Astrocyte (in vitro differentiated cells and primary cell): ENCODE data around the gene ST6GALNAC3. TPM values are rescaled to one million over a fixed set of nuclear protein-coding genes. Genes with fewer than 3 reads are reported as not detected.

Experiments
- DNase-seq: peaks from one replicate; pipeline ENCODE4 v3.0.0-alpha.2; 2010; ENCODE audit warnings: low read depth
- FAIRE-seq: peaks from 2 replicates; lab custom pipeline; 2011; peaks lifted over from hg19 to GRCh38; lab: Jason Lieb, UNC
- H2AFZ ChIP-seq: 2 replicates; pipeline ENCODE4 v1.6.0; 2012; ENCODE audit warnings: low read depth, low read length, inconsistent platforms
- H3K27ac ChIP-seq: 2 replicates; pipeline ENCODE4 v1.5.1; 2011; ENCODE audit warnings: low read depth, low read length, inconsistent platforms
- H3K27me3 ChIP-seq: 2 replicates; pipeline ENCODE4 v1.6.0; 2011; ENCODE audit warnings: low read length, inconsistent platforms; ENCODE audit not compliant: insufficient read depth
- H3K36me3 ChIP-seq: 2 replicates; pipeline ENCODE4 v1.5.1; 2011; ENCODE audit warnings: low read length, inconsistent platforms; ENCODE audit not compliant: insufficient read depth
- H3K4me1 ChIP-seq: 2 replicates; pipeline ENCODE4 v1.5.1; 2011; ENCODE audit warnings: low read length, inconsistent platforms; ENCODE audit not compliant: insufficient read depth
- H3K4me2 ChIP-seq: 2 replicates; pipeline ENCODE4 v1.6.0; 2012; ENCODE audit warnings: low read length, inconsistent platforms
- H3K4me3 ChIP-seq: 2 replicates; pipeline ENCODE4 v1.5.1; 2011; ENCODE audit warnings: low read depth, mild to moderate bottlenecking, low read length, inconsistent platforms; ENCODE audit not compliant: insufficient read depth
- H3K79me2 ChIP-seq: 2 replicates; pipeline ENCODE4 v1.6.0; 2012; ENCODE audit warnings: mild to moderate bottlenecking, low read length, inconsistent platforms; ENCODE audit not compliant: insufficient read depth
- H3K9ac ChIP-seq: 2 replicates; pipeline ENCODE4 v1.6.0; 2012; ENCODE audit warnings: mild to moderate bottlenecking, low read length, inconsistent platforms
- H3K9me3 ChIP-seq: 2 replicates; pipeline ENCODE4 v1.5.1; 2012; ENCODE audit warnings: low read depth, mild to moderate bottlenecking, low read length, inconsistent platforms; ENCODE audit not compliant: insufficient read depth
- H4K20me1 ChIP-seq: 2 replicates; pipeline ENCODE4 v1.6.0; 2012; ENCODE audit warnings: low read length, inconsistent platforms; ENCODE audit not compliant: insufficient read depth
- H3K27ac Mint-ChIP-seq: one replicate; pipeline ENCODE4 v1.8.0; 2021; ENCODE audit warnings: mild to moderate bottlenecking, mixed read lengths; ENCODE audit not compliant: unreplicated experiment
- H3K27me3 Mint-ChIP-seq: one replicate; pipeline ENCODE4 v1.8.0; 2021; ENCODE audit warnings: low read depth, mixed read lengths; ENCODE audit not compliant: unreplicated experiment
- H3K36me3 Mint-ChIP-seq: one replicate; pipeline ENCODE4 v1.8.0; 2021; ENCODE audit warnings: low read depth, mixed read lengths; ENCODE audit not compliant: unreplicated experiment
- H3K4me1 Mint-ChIP-seq: one replicate; pipeline ENCODE4 v1.8.0; 2021; ENCODE audit warnings: low read depth, mixed read lengths; ENCODE audit not compliant: unreplicated experiment
- H3K4me3 Mint-ChIP-seq: one replicate; pipeline ENCODE4 v1.8.0; 2021; ENCODE audit warnings: mild to moderate bottlenecking, moderate library complexity, mixed read lengths; ENCODE audit not compliant: unreplicated experiment
- H3K9me3 Mint-ChIP-seq: one replicate; pipeline ENCODE4 v1.8.0; 2021; ENCODE audit warnings: mild to moderate bottlenecking, mixed read lengths; ENCODE audit not compliant: unreplicated experiment
- EZH2 ChIP-seq: IDR thresholded peaks from 2 replicates; pipeline ENCODE4 v1.6.1; 2012; ENCODE audit warnings: mild to moderate bottlenecking, low read length, inconsistent platforms; ENCODE audit not compliant: insufficient read depth
- total RNA-seq: library from RNA; stranded (reverse); gene quantifications from 2 replicates; pipeline ENCODE4 v1.2.1, GENCODE V29; 2021
- TF ChIP-seq, protein P1 (sequence below): IDR thresholded peaks from 2 replicates; pipeline ENCODE4 v1.5.1; 2011; ENCODE audit warnings: low read depth, mild to moderate bottlenecking, inconsistent platforms, low read length, moderate library complexity; ENCODE audit not compliant: insufficient read depth

ST6GALNAC3 gene
- total RNA-seq, 1 donor from 2014 or later, result 3.2 TPM

DNA sequence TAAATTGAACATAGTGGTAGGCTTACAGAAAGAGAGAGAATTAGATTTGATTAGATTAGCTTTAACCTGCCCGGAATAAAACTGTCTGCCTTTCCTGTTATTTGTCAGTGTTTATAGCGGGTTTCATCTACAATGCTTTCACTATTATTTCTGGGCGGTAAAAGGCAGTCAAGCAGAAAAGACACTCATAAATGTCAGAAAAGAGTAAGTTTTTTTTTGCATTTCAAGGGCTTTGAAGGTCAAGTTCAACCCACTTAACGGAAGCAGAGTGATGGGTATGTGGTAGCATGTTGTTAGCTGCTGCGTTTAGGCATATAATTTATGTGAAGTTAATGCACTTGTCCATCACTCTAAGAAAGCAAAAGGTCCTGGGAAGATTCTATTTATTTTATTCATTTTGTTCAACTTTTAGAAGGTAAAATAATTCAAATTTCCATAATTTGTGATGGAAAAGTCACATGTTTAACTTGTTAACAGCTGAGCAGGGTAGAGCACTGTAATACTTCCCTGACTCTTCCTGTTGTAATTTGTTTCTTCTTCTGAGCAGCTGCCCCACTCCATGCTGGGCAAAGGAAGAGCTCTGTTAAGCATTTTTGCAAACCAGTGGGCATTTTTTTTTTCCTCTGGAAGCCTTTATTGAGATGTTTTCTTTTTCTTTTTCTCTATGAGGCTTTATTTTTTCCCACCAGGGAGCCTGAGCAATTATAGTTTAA, 220.1 kb downstream of the ST6GALNAC3 start:
- Histone ChIP-seq H3K9me3 (no peaks in the 10 kb centered on the region), H3K79me2 (no peaks in the 10 kb centered on the region), H3K4me2 (no peak overlapping the region), H3K4me1 (no peaks in the 10 kb centered on the region), H3K9ac (no peak overlapping the region), H4K20me1 (no peaks in the 10 kb centered on the region), H3K36me3 (no peaks in the 10 kb centered on the region), H3K27ac (no peak overlapping the region), H3K4me3 (no peak overlapping the region), H3K27me3 (no peaks in the 10 kb centered on the region), H2AFZ (no peak overlapping the region)
- H3K4me1 Mint-ChIP-seq, result no peaks in the 10 kb centered on the region
- FAIRE-seq, result no peak
- H3K27me3 Mint-ChIP-seq, result peaks cover 2% of the 10 kb centered on the region
- H3K9me3 Mint-ChIP-seq, result no peaks in the 10 kb centered on the region
- TF ChIP-seq, protein P1, sequence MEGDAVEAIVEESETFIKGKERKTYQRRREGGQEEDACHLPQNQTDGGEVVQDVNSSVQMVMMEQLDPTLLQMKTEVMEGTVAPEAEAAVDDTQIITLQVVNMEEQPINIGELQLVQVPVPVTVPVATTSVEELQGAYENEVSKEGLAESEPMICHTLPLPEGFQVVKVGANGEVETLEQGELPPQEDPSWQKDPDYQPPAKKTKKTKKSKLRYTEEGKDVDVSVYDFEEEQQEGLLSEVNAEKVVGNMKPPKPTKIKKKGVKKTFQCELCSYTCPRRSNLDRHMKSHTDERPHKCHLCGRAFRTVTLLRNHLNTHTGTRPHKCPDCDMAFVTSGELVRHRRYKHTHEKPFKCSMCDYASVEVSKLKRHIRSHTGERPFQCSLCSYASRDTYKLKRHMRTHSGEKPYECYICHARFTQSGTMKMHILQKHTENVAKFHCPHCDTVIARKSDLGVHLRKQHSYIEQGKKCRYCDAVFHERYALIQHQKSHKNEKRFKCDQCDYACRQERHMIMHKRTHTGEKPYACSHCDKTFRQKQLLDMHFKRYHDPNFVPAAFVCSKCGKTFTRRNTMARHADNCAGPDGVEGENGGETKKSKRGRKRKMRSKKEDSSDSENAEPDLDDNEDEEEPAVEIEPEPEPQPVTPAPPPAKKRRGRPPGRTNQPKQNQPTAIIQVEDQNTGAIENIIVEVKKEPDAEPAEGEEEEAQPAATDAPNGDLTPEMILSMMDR, result no peak
- no peak for TF ChIP-seq EZH2
- no peak overlapping the region for H3K27ac Mint-ChIP-seq
- no peak for DNase-seq
- H3K4me3 Mint-ChIP-seq, result no peak overlapping the region
- H3K36me3 Mint-ChIP-seq, result no peaks in the 10 kb centered on the region

DNA sequence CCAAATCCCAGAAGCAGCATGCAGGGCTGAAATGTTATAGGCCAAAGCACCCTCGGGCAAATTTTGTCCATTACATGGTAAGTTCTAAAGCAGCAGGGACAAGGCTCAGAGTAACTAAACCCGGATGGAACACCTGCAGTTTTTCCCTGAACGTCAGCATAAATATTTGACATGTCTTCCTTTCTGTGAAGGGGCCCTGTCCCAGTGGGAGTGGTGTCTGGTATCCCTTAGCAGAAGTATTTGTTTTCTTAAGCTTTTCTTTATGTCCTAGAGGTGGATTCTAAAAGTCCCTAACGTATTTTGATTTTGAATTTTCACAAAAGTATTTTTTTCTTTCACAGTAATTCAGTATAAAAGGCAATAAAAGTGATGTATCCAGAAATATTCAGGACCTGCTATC, 223.9 kb downstream of the ST6GALNAC3 start:
- Histone ChIP-seq H3K27ac (no peak overlapping the region), H2AFZ (no peak overlapping the region), H3K27me3 (no peaks in the 10 kb centered on the region), H3K36me3 (no peaks in the 10 kb centered on the region), H3K4me3 (no peak overlapping the region), H3K9ac (no peak overlapping the region), H3K79me2 (no peaks in the 10 kb centered on the region), H4K20me1 (no peaks in the 10 kb centered on the region), H3K4me1 (no peaks in the 10 kb centered on the region), H3K4me2 (no peak overlapping the region), H3K9me3 (no peaks in the 10 kb centered on the region)
- DNase-seq, result no peak
- Mint-ChIP-seq H3K27me3 (no peaks in the 10 kb centered on the region), H3K4me3 (no peak overlapping the region), H3K36me3 (no peaks in the 10 kb centered on the region), H3K27ac (no peak overlapping the region), H3K9me3 (no peaks in the 10 kb centered on the region), H3K4me1 (no peaks in the 10 kb centered on the region)
- TF ChIP-seq, protein P1, result no peak
- no peak for TF ChIP-seq EZH2
- no peak for FAIRE-seq

DNA sequence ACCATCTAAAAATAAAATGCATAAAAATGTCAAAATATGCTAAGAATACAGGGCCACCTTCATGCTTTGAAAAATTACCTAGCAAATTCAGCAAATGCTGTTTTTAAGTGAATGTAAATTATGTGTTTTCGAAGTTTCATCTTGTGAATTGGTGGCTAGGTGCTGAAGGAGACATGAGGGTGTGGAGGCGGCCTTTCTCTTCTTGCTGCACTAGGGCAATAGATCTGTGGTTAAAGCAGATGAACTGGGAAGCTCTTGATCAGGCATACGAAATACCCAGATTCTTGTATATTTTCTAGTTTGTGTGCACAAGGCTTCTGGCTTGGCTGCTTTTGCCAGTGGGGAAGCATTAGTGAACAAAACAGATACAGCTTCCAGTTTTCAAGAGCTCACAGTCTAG, 224.5 kb downstream of the ST6GALNAC3 start:
- Histone ChIP-seq H3K27ac (no peak overlapping the region), H4K20me1 (no peaks in the 10 kb centered on the region), H2AFZ (no peak overlapping the region), H3K4me1 (no peaks in the 10 kb centered on the region), H3K9ac (no peak overlapping the region), H3K27me3 (no peaks in the 10 kb centered on the region), H3K4me2 (no peak overlapping the region), H3K36me3 (no peaks in the 10 kb centered on the region), H3K79me2 (no peaks in the 10 kb centered on the region), H3K4me3 (no peak overlapping the region), H3K9me3 (no peaks in the 10 kb centered on the region)
- Mint-ChIP-seq H3K4me1 (no peaks in the 10 kb centered on the region), H3K4me3 (no peak overlapping the region), H3K27ac (no peak overlapping the region), H3K27me3 (no peaks in the 10 kb centered on the region), H3K9me3 (no peaks in the 10 kb centered on the region), H3K36me3 (no peaks in the 10 kb centered on the region)
- no peak for TF ChIP-seq EZH2
- TF ChIP-seq, protein P1, result no peak
- FAIRE-seq (no peak), DNase-seq (no peak)
